HEK293T (cell line): ENCODE results near the gene KRT16.

Source experiments
- FOXA1 ChIP-seq: fragments of 450-650 bp; IDR thresholded peaks from 2 replicates; pipeline ENCODE4 v1.6.1; 2016; ENCODE audit warnings: mild to moderate bottlenecking
- SUZ12 ChIP-seq: fragments of 450-650 bp; IDR thresholded peaks from 2 replicates; pipeline ENCODE4 v1.6.1; 2016; ENCODE audit warnings: mild to moderate bottlenecking
- ZNF384 ChIP-seq: fragments of 450-650 bp; IDR thresholded peaks from 2 replicates; pipeline ENCODE4 v1.6.1; 2016

DNA sequence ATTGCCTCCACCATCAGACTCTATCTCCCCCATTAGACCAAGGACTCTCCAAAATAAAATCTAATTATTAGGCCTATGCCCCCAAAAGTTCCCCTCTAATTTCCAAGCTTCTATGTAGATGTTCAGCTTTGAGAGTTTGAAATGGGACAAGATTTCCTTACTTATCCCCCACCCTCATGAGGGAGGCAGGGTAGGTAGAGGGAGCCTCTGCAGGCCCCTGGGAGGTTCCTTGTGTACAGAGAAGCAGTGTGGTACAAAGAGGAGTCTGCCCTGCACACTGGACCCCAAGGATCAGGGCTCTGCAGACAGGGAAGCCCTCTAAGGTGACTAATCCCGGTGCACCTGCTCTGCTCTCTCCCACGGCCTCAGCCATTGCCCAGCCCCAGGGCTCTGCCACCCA, 9.3 kb upstream of the KRT16 start:
- TF ChIP-seq FOXA1 (no peak), SUZ12 (no peak), ZNF384 (no peak)
